PC-9 (cell line): ENCODE measurements around the gene TMCO4. TPM values are rescaled to one million over a fixed set of nuclear protein-coding genes. Genes with fewer than 3 reads are reported as not detected.

ENCODE experiments used
- BruUV-seq: library from RNA; stranded (reverse); fragments of 400-500 nt; replicated peaks from 2 replicates; lab custom pipeline; 2021; lab: Mats Ljungman, UMichigan
- CTCF ChIA-PET: fragments of 300-600 bp; sonication (Branson Sonifier 250); formaldehyde crosslinking; loops from one replicate; lab custom pipeline; 2022; ENCODE audit warnings: antibody characterized with exemption; lab: Charles Lee
- POLR2A ChIA-PET: fragments of 300-600 bp; sonication (Branson Sonifier 250); formaldehyde crosslinking; loops from one replicate; lab custom pipeline; 2022; ENCODE audit warnings: antibody characterized with exemption; ENCODE audit not compliant: unreplicated experiment; lab: Charles Lee
- DNase-seq, 2 experiments: peaks; one replicate each; pipeline versions ENCODE4 v3.0.0 to v3.0.0-alpha.2; 2015 to 2022; ENCODE audit warnings: mixed read lengths in 1 of 2
- H2AFZ ChIP-seq: fragments of 200-600 bp; sonication (generic); 2 replicates; pipeline ENCODE4 v1.8.1; 2017; ENCODE audit warnings: antibody characterized with exemption
- H3F3A ChIP-seq: fragments of 200-600 bp; sonication (generic); 2 replicates; pipeline ENCODE4 v1.8.1; 2017; ENCODE audit warnings: antibody characterized with exemption, mild to moderate bottlenecking, low read depth; ENCODE audit not compliant: insufficient read depth
- H3K27ac ChIP-seq: fragments of 200-600 bp; sonication (generic); 2 replicates; pipeline ENCODE4 v1.6.1; 2016; ENCODE audit warnings: mixed run types
- H3K27me3 ChIP-seq: fragments of 200-600 bp; sonication (generic); 2 replicates; pipeline ENCODE4 v1.6.1; 2016; ENCODE audit warnings: low read depth, mixed run types; ENCODE audit not compliant: insufficient read depth
- H3K36me3 ChIP-seq: fragments of 200-600 bp; sonication (generic); 2 replicates; pipeline ENCODE4 v1.6.1; 2016; ENCODE audit warnings: low read depth, mixed run types
- H3K4me1 ChIP-seq: fragments of 200-600 bp; sonication (generic); replicated peaks from 2 replicates; pipeline ENCODE4 v1.6.1; 2016; ENCODE audit warnings: mixed run types; ENCODE audit not compliant: insufficient read depth
- H3K4me2 ChIP-seq: fragments of 200-600 bp; sonication (generic); 2 replicates; pipeline ENCODE4 v1.6.1; 2017; ENCODE audit warnings: mixed run types
- H3K4me3 ChIP-seq: fragments of 200-600 bp; sonication (generic); 2 replicates; pipeline ENCODE4 v1.6.1; 2016; ENCODE audit warnings: mixed run types
- H3K79me2 ChIP-seq: fragments of 200-600 bp; sonication (generic); 2 replicates; pipeline ENCODE4 v1.6.1; 2017; ENCODE audit warnings: low read depth, mixed run types
- H3K9me2 ChIP-seq: fragments of 200-600 bp; sonication (generic); 2 replicates; pipeline ENCODE4 v1.8.1; 2017; ENCODE audit warnings: mild to moderate bottlenecking; ENCODE audit not compliant: insufficient read depth
- H3K9me3 ChIP-seq: fragments of 200-600 bp; sonication (generic); 2 replicates; pipeline ENCODE4 v1.8.1; 2016; ENCODE audit warnings: low read depth; ENCODE audit not compliant: insufficient read depth
- H4K20me1 ChIP-seq: fragments of 200-600 bp; sonication (generic); 2 replicates; pipeline ENCODE4 v1.8.1; 2017; ENCODE audit not compliant: insufficient read depth
- CTCF ChIP-seq: fragments of 200-600 bp; sonication (generic); conservative IDR thresholded peaks from 2 replicates; pipeline ENCODE4 v1.6.1; 2017; ENCODE audit warnings: mixed run types, antibody characterized with exemption, mild to moderate bottlenecking, moderate library complexity
- EZH2 ChIP-seq: fragments of 200-600 bp; sonication (generic); IDR thresholded peaks from 2 replicates; pipeline ENCODE4 v1.8.0; 2017; ENCODE audit warnings: antibody characterized with exemption, low read depth
- intact Hi-C: fragments of 100-400 bp; cut with micrococcal nuclease; formaldehyde crosslinking; loops from one replicate; pipeline ENCODE4 v1.10.0; 2022; ENCODE audit not compliant: unreplicated experiment
- total RNA-seq: library from RNA; stranded (reverse); gene quantifications from 2 replicates; pipeline ENCODE4 v1.2.3, GENCODE V29; 2021

The TMCO4 gene
- total RNA-seq, 1 experiment from 2014 or later: 22.6 TPM

GRCh38 chr1:19646377-19647319 is 153.1 kb downstream of the TMCO4 start:
- H3K36me3 ChIP-seq: no peaks in the 10 kb centered on the region
- H3K4me1 ChIP-seq: peaks cover 25% of the 10 kb centered on the region
- no peaks in the 10 kb centered on the region for H3K9me3 ChIP-seq
- no peaks in the 10 kb centered on the region for H4K20me1 ChIP-seq
- CTCF ChIA-PET: no interaction called here
- no peak overlapping the region for H2AFZ ChIP-seq
- peak; percentile 51 to 57 for DNase-seq
- no peak overlapping the region for H3K27ac ChIP-seq
- no peaks in the 10 kb centered on the region for H3K9me2 ChIP-seq
- H3K4me3 ChIP-seq: no peak overlapping the region; the same call in 1 of the 2 replicates
- 0 out of 2 replicates have a peak, but pooled peaks cover 4% of the 10 kb centered on the region for H3F3A ChIP-seq
- no TSS peak for BruUV-seq
- peak overlapping the region; percentile 86 for H3K4me2 ChIP-seq
- H3K79me2 ChIP-seq: no peaks in the 10 kb centered on the region
- intact Hi-C loops: loop anchor here (5.0 kb wide), 3 partner anchors 49 to 254 kb away; partner anchors contain the start of gene CAPZB
- no peak for TF ChIP-seq EZH2
- no peak for TF ChIP-seq CTCF
- H3K27me3 ChIP-seq: no peaks in the 10 kb centered on the region
- POLR2A ChIA-PET: interaction anchor here (0.7 kb wide), 1 partner anchor 494 kb away, joined by 3 read pairs; no protein-coding TSS in a partner anchor

- H3K9me2 ChIP-seq: no peaks in the 10 kb centered on the region
- POLR2A ChIA-PET: no interaction called here
- intact Hi-C loops: loop anchor here (5.0 kb wide), 3 partner anchors 48 to 253 kb away; partner anchors contain the start of gene CAPZB
Measured at GRCh38 chr1:19645411-19646251, 154.1 kb downstream of the TMCO4 start.

More at GRCh38 chr1:19645411-19646251, 154.1 kb downstream of the TMCO4 start:
- Histone ChIP-seq H3K4me1 (peaks cover 25% of the 10 kb centered on the region), H3K79me2 (no peaks in the 10 kb centered on the region), H3K4me3 (peak overlapping the region; percentile 66; the same call in 1 of the 2 replicates), H3F3A (peaks cover 4% of the 10 kb centered on the region; the same call in 1 of the 2 replicates), H3K27me3 (no peaks in the 10 kb centered on the region), H3K9me3 (no peaks in the 10 kb centered on the region), H3K27ac (no peak overlapping the region), H2AFZ (peak overlapping the region; percentile 78; the same call in 1 of the 2 replicates), H3K36me3 (no peaks in the 10 kb centered on the region), H4K20me1 (no peaks in the 10 kb centered on the region), H3K4me2 (peak overlapping the region; percentile 86)
- no peak for TF ChIP-seq EZH2
- TF ChIP-seq CTCF: no peak
- CTCF ChIA-PET: no interaction called here
- BruUV-seq: no TSS peak
- no peak for DNase-seq
